HG03064 (cell line): ENCODE data around the gene ARHGEF37.
"Not testable (repeated sequence)": the region's sequence is repeated elsewhere in the genome, so short reads cannot be mapped to it uniquely, and the experiment has no call there.

Experiments used
- ATAC-seq: cut with Tn5 transposase; IDR thresholded peaks from one replicate; pipeline ENCODE4 v1.9.1; 2021; ENCODE audit warnings: low read depth; ENCODE audit not compliant: unreplicated experiment

ARHGEF37 gene

DNA sequence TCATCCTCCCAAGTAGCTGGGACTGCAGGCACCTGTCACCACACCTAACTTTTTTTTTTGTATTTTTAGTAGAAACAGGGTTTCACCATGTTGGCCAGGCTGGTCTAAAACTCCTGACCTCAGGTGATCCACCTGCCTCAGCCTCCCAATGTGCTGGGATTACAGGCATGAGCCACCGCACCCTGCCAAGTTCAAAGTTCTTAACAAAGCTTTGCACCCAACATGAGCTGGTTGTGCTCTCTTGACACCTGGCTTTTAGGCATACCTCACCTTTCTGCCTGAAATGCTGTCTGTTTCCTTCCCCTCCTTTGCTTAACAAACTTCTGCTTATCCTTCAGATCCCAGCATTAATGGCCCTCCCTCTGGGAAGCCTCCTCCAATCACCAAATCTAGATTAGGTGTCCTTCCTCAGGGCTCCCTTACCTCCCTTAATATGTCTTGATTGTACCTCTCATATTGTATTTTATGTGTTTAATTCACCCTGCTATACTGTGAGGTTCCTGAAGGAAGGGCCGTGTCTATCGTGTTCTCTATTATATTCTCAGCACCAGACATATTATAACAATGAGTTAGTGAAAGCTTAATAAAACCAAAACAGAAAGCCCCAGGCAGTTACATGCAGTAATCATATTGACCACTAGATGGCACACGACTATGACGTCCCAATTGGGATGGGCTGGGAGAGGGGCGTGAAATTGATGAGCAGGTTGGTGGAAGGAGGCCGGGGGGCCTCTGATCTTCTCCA lies 86.0 kb downstream of the ARHGEF37 start:
- ATAC-seq, result no peak

GRCh38 chr5:149667829-149668330 lies 86.6 kb downstream of the ARHGEF37 start:
- ATAC-seq, result no peak

- not testable (repeated sequence) for ATAC-seq
Observed at GRCh38 chr5:149669273-149669672, 88.0 kb downstream of the ARHGEF37 start.

GRCh38 chr5:149671544-149671943 lies 90.2 kb downstream of the ARHGEF37 start:
- no peak for ATAC-seq

GRCh38 chr5:149672701-149673476 lies 91.6 kb downstream of the ARHGEF37 start:
- no peak for ATAC-seq

DNA sequence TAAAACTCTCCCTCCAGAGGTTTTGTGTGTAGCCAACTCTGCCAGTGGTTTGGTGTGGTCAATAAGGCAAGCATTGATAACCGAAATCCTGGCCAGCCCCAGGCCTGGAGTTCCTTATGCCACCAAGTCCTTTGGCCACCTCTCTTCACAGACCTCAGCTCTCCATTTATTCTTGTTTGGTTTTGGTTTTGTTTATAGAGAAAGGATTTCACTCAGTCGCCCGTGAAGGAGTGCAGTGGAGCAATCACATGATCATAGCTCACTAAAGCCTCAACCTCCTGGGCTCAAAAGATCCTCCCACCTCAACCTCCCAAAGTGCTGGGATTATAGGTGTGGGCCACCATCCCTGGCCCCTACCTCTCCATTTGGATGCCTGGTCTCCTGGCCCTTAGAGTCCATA lies 93.4 kb downstream of the ARHGEF37 start:
- ATAC-seq, result no peak

- ATAC-seq, result no peak
Observed at GRCh38 chr5:149675610-149676201, 94.4 kb downstream of the ARHGEF37 start.

DNA sequence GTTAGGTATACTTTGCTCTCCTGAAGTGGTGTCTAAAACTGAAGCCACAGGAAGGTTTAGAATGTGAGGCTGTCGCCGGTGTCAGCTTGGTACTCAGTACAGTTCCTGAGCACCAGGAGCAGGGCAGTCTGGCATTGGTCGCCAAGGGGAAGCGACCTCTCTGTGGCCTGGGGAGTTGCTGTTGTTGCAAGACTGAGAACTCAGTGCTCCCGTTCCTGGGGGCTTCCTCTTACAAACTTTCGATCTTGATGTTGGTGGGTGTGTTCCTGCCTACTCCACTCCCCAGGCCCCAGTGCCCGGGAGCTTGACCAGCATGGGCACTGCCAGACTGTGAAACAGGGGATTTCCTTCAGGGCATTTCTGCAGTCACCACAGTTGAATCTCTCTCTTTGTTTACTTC lies 96.4 kb downstream of the ARHGEF37 start:
- no peak for ATAC-seq

DNA sequence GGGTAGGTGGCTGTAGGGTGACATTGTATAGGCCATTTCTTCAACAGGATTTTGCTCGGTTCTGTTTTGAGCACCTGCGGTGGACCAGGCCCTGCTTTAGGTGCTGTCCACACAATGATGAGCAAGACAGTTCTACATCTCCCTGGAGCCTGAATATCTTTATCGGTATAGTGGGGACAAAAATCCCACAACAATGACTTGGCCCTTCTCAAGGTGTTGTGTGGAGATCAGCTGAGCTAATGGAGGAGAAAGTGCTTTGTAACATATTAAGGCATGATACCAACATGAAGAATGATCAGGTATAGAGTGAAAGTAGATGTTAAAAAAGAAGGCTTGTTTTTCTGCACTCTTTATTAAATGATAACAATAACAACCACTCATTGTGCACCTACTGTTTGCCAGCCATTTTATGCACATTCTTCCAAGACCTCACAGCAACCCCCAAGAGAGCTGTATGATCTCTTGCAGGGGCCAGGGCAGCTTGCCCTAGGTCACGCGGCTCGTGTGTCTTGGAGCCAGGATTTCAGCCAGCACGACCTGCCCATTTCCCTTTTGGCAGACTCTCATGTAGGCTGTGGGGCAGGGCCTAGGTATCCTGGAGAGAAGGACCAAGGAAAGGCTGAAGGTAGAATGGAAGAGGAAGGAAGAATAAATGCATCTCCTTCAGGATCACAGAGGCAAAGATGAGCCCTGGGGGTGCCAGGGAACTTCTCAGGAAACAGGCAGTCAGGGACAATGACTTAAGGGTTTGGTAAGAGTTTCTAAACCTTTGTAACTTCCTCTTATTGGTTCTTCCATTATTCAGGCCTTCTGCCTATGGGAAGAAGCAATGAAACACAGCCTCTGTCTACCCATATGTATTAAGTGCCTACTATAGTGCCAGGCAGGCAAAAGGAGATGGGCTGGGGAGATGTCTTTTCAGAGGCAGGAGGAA lies 98.8 kb downstream of the ARHGEF37 start:
- peak; percentile 18 for ATAC-seq

GRCh38 chr5:149680810-149681221 lies 99.5 kb downstream of the ARHGEF37 start:
- peak; percentile 100 for ATAC-seq

DNA sequence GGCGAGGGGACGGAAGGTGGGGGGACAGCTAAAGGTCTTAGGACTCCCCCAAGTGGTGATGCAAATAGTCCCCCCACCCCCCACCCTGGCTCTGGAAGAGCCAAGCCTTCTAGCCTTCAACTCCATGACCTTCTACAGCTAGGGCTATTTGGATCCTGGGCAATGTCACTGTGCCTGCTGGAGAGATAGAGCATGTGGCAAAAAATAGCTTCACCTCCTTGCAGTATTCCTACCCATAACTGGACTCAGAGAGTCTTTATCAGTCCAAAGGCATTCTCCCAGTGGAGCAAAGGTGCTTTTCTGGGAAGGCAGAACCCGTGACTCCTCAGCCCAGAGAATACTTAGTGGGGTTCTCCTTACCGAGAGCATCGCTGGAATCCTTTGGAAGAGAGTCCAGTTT lies 100.0 kb downstream of the ARHGEF37 start:
- ATAC-seq, result no peak

- ATAC-seq, result no peak
Observed at GRCh38 chr5:149681922-149682321, 100.6 kb downstream of the ARHGEF37 start.

- ATAC-seq, result no peak
Observed at GRCh38 chr5:149682532-149683075, 101.3 kb downstream of the ARHGEF37 start.

DNA sequence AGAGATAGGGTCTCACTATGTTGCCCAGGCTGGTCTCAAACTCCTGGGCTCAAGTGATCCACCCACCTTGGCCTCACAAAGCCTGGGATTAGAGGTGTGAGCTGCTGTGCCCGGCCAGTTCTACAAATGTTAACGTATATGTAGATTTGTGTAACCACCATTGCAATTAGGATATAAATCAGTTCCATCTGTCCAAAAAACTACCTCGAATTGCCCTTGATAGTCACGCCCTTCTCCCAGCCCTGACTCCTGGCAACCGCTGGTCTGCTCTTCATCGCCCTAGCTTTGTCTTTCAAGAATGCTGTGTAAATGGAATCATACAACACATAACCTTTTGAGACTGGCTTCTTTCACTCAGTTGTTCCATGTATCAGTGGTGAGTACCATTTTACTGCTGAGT lies 102.7 kb downstream of the ARHGEF37 start:
- ATAC-seq, result no peak

DNA sequence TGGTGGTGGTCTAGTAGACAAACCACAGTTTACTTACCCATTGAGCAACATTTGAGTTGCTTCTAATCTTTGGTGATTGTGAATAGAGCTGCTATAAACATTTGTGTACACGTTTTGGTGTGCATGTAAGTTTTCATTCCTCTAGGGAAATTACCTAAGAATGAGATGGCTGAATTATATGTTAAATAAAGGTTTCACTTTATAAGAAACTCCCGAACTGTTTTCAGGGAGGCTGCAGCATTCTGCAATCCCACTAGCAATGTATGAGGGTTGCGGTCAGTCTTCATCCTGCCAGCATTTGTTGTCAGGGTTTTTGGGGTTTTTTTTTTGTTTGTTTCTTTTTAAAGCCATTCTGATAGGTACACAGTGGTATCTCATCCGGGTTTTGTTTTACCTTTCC lies 103.1 kb downstream of the ARHGEF37 start:
- no peak for ATAC-seq
